ENCODE results near the gene CKS1B.

CKS1B gene

GRCh38 chr1:155012776-155013602 lies 38.5 kb downstream of the CKS1B start:
- Histone ChIP-seq H3F3A (ENCODE audit: insufficient read depth, low read length) (no peaks in the 10 kb centered on the region), H3K36me3 (ENCODE audit: insufficient read depth, low read length) (peaks cover 4% of the 10 kb centered on the region), H3K9me2 (ENCODE audit: low read depth, low read length) (no peaks in the 10 kb centered on the region), H3K4me3 (ENCODE audit: low read depth, low read length, poor library complexity, severe bottlenecking) (no peak overlapping the region), H3K27me3 (ENCODE audit: insufficient read depth, low read length) (no peaks in the 10 kb centered on the region), H3K4me2 (ENCODE audit: low read length) (no peak overlapping the region), H3K79me2 (ENCODE audit: insufficient read depth, low read length) (no peaks in the 10 kb centered on the region), H3K9ac (ENCODE audit: low read length) (no peak overlapping the region), H2AFZ (ENCODE audit: low read length) (no peak overlapping the region), H3K9me3 (ENCODE audit: low read length) (no peaks in the 10 kb centered on the region), H3K4me1 (ENCODE audit: insufficient read depth, low read length, severe bottlenecking) (peaks cover 18% of the 10 kb centered on the region), H3K27ac (ENCODE audit: low read depth, low read length, poor library complexity, severe bottlenecking) (no peak overlapping the region), H4K20me1 (ENCODE audit: insufficient read depth, low read length) (no peaks in the 10 kb centered on the region)
- TF ChIP-seq EZH2 (IDR thresholded peaks at IDR 0.05; ENCODE audit: borderline replicate concordance, low read length) (no peak), CTCF (IDR thresholded peaks at IDR 0.05; ENCODE audit: low read length) (no peak)

- H3F3A ChIP-seq (ENCODE audit: insufficient read depth, low read length), result no peaks in the 10 kb centered on the region
- no peaks in the 10 kb centered on the region for H3K79me2 ChIP-seq (ENCODE audit: insufficient read depth, low read length)
- TF ChIP-seq EZH2 (IDR thresholded peaks at IDR 0.05; ENCODE audit: borderline replicate concordance, low read length), result no peak
- TF ChIP-seq CTCF (IDR thresholded peaks at IDR 0.05; ENCODE audit: low read length), result no peak
- no peak overlapping the region for H3K4me3 ChIP-seq (ENCODE audit: low read depth, low read length, poor library complexity, severe bottlenecking)
- H3K27ac ChIP-seq (ENCODE audit: low read depth, low read length, poor library complexity, severe bottlenecking), result no peak overlapping the region
- H3K36me3 ChIP-seq (ENCODE audit: insufficient read depth, low read length), result peaks cover 4% of the 10 kb centered on the region
- H3K9me3 ChIP-seq (ENCODE audit: low read length), result no peaks in the 10 kb centered on the region
- no peaks in the 10 kb centered on the region for H4K20me1 ChIP-seq (ENCODE audit: insufficient read depth, low read length)
- no peak overlapping the region for H3K4me2 ChIP-seq (ENCODE audit: low read length)
- no peak overlapping the region for H2AFZ ChIP-seq (ENCODE audit: low read length)
- no peaks in the 10 kb centered on the region for H3K9me2 ChIP-seq (ENCODE audit: low read depth, low read length)
- peaks cover 20% of the 10 kb centered on the region for H3K4me1 ChIP-seq (ENCODE audit: insufficient read depth, low read length, severe bottlenecking)
- no peak overlapping the region for H3K9ac ChIP-seq (ENCODE audit: low read length)
- H3K27me3 ChIP-seq (ENCODE audit: insufficient read depth, low read length), result no peaks in the 10 kb centered on the region
Observed at GRCh38 chr1:155013632-155014031, 39.2 kb downstream of the CKS1B start.

- Histone ChIP-seq H3K9me2 (ENCODE audit: low read depth, low read length) (no peaks in the 10 kb centered on the region), H3K4me3 (ENCODE audit: low read depth, low read length, poor library complexity, severe bottlenecking) (no peak overlapping the region), H4K20me1 (ENCODE audit: insufficient read depth, low read length) (no peaks in the 10 kb centered on the region), H3K9me3 (ENCODE audit: low read length) (no peaks in the 10 kb centered on the region), H3K9ac (ENCODE audit: low read length) (no peak overlapping the region), H3K27me3 (ENCODE audit: insufficient read depth, low read length) (no peaks in the 10 kb centered on the region), H3K4me2 (ENCODE audit: low read length) (no peak overlapping the region), H3K36me3 (ENCODE audit: insufficient read depth, low read length) (peaks cover 4% of the 10 kb centered on the region), H3K79me2 (ENCODE audit: insufficient read depth, low read length) (no peaks in the 10 kb centered on the region), H2AFZ (ENCODE audit: low read length) (no peak overlapping the region), H3K4me1 (ENCODE audit: insufficient read depth, low read length, severe bottlenecking) (peaks cover 20% of the 10 kb centered on the region), H3F3A (ENCODE audit: insufficient read depth, low read length) (no peaks in the 10 kb centered on the region), H3K27ac (ENCODE audit: low read depth, low read length, poor library complexity, severe bottlenecking) (no peak overlapping the region)
- TF ChIP-seq CTCF (IDR thresholded peaks at IDR 0.05; ENCODE audit: low read length) (no peak), EZH2 (IDR thresholded peaks at IDR 0.05; ENCODE audit: borderline replicate concordance, low read length) (no peak)
Observed at GRCh38 chr1:155014709-155015508, 40.4 kb downstream of the CKS1B start.
